K562 (cell line): ENCODE data around the gene UBXN2A. TPM values are rescaled to one million over a fixed set of nuclear protein-coding genes. Genes with fewer than 3 reads are reported as not detected.

Experiments used
- ATAC-seq: fragments of 200-7000 bp; cut with Tn5 transposase; 3 replicates; pipeline ENCODE4 v1.9.1; 2020; ENCODE audit warnings: moderate library complexity
- BruUV-seq: library from RNA; stranded (reverse); fragments of 400-500 nt; replicated peaks from 2 replicates; lab custom pipeline; 2021; lab: Mats Ljungman, UMichigan
- CTCF ChIA-PET: fragments of 300-600 bp; formaldehyde crosslinking; extraction: SDS; loops from one replicate; lab custom pipeline; 2021; ENCODE audit warnings: low intra/inter-chr PET ratio; lab: Yijun Ruan, JAX
- POLR2A ChIA-PET: fragments of 300-600, 350-650 bp; sonication (Branson Sonifier 250); formaldehyde crosslinking; extraction: SDS; loops from one replicate; lab custom pipeline; 2021; ENCODE audit warnings: antibody characterized with exemption, inconsistent platforms; lab: Yijun Ruan, JAX
- DNase-seq, 4 experiments: peaks; one replicate each; pipeline versions ENCODE4 v3.0.0 to v3.0.0-alpha.2; 2011 to 2018; ENCODE audit warnings: low spot score in 3 of 4, mixed read lengths in 3 of 4; ENCODE audit errors: extremely low read depth in 1 of 4
- FAIRE-seq: peaks from 2 replicates; lab custom pipeline; 2011; peaks lifted over from hg19 to GRCh38; lab: Jason Lieb, UNC
- H2AFZ ChIP-seq: 2 replicates; pipeline ENCODE4 v1.6.0; 2011; ENCODE audit warnings: low read depth, low read length, control low read depth, inconsistent platforms
- H3K27ac ChIP-seq: fragments of 200-600 bp; 3 replicates; pipeline ENCODE4 v1.8.0; 2011; ENCODE audit warnings: low read depth, mild to moderate bottlenecking, control low read depth, inconsistent platforms, low read length, moderate library complexity, mixed read lengths; ENCODE audit errors: extremely low read depth
- H3K27me3 ChIP-seq, 2 experiments: fragments of 300-600 bp in 1 of 2; 2 replicates in 1 of 2; 3 replicates in 1 of 2; pipeline versions ENCODE4 v1.6.0 to v1.8.0; 2011; ENCODE audit warnings: inconsistent platforms in 2 of 2, low read length in 2 of 2, mild to moderate bottlenecking in 1 of 2, mixed read lengths in 1 of 2, moderate library complexity in 1 of 2; ENCODE audit not compliant: control insufficient read depth in 2 of 2, insufficient read depth in 2 of 2
- H3K36me3 ChIP-seq: fragments of 300-600 bp; 3 replicates; pipeline ENCODE4 v1.8.0; 2011; ENCODE audit warnings: mild to moderate bottlenecking, low read length, inconsistent platforms; ENCODE audit not compliant: control insufficient read depth, insufficient read depth
- H3K4me1 ChIP-seq, 2 experiments: fragments of 200-600 bp in 1 of 2; replicated peaks in 1 of 2; 2 replicates in 1 of 2; 3 replicates in 1 of 2; pipeline versions ENCODE4 v1.5.1 to v1.8.0; 2011; ENCODE audit warnings: inconsistent platforms in 2 of 2, low read length in 2 of 2, mild to moderate bottlenecking in 1 of 2, mixed read lengths in 1 of 2, moderate library complexity in 1 of 2; ENCODE audit not compliant: control insufficient read depth in 2 of 2, insufficient read depth in 2 of 2
- H3K4me2 ChIP-seq: 2 replicates; pipeline ENCODE4 v1.6.1; 2011; ENCODE audit warnings: low read length, control low read depth, inconsistent platforms, mixed read lengths; ENCODE audit not compliant: insufficient read depth
- H3K4me3 ChIP-seq: fragments of 200-600 bp; sonication (generic), shearing (Covaris generic); 2 replicates; pipeline ENCODE4 v1.5.1; 2016; ENCODE audit warnings: control low read depth, inconsistent platforms
- H3K79me2 ChIP-seq: fragments of 200-600 bp; 3 replicates; pipeline ENCODE4 v1.8.0; 2011; ENCODE audit warnings: low read length, inconsistent platforms; ENCODE audit not compliant: control insufficient read depth, insufficient read depth
- H3K9ac ChIP-seq, 2 experiments: 2 replicates each; pipeline versions ENCODE4 v1.6.0 to v1.6.1; 2011; ENCODE audit warnings: low read depth in 2 of 2, low read length in 2 of 2, control low read depth in 1 of 2, inconsistent platforms in 1 of 2, mild to moderate bottlenecking in 1 of 2, mixed read lengths in 1 of 2; ENCODE audit not compliant: insufficient read depth in 1 of 2
- H3K9me1 ChIP-seq: one replicate; pipeline ENCODE4 v1.6.0; 2011; ENCODE audit warnings: inconsistent platforms, mild to moderate bottlenecking, low read length, moderate library complexity; ENCODE audit not compliant: control insufficient read depth, insufficient read depth
- H3K9me3 ChIP-seq: replicated peaks from 2 replicates; pipeline ENCODE4 v1.5.1; 2011; ENCODE audit warnings: low read depth, low read length, inconsistent platforms; ENCODE audit not compliant: control insufficient read depth, insufficient read depth
- H4K20me1 ChIP-seq: replicated peaks from 2 replicates; pipeline ENCODE4 v1.6.1; 2011; ENCODE audit warnings: low read length, inconsistent platforms, mixed read lengths; ENCODE audit not compliant: control insufficient read depth, insufficient read depth
- ATF3 ChIP-seq, 2 experiments: fragments of 450-650 bp in 1 of 2; sonication (generic) in 1 of 2; formaldehyde crosslinking in 1 of 2; IDR thresholded peaks in 1 of 2; conservative IDR thresholded peaks in 1 of 2; 2 replicates each; pipeline versions ENCODE4 v1.6.1 to v1.8.1; 2016 to 2023; ENCODE audit warnings: mild to moderate bottlenecking in 2 of 2, moderate library complexity in 2 of 2, inconsistent platforms in 1 of 2, missing genetic modification reagents in 1 of 2
- FOXJ2 ChIP-seq: fragments of 200-800 bp; sonication (Bioruptor generic); IDR thresholded peaks from 2 replicates; pipeline ENCODE4 v1.6.1; 2016; ENCODE audit warnings: missing genetic modification characterization, missing compliant biosample characterization
- KAT8 ChIP-seq: fragments of 450-650 bp; IDR thresholded peaks from 2 replicates; pipeline ENCODE4 v1.6.1; 2016; ENCODE audit warnings: low read depth, mild to moderate bottlenecking
- SMAD2 ChIP-seq: fragments of 150-350 bp; IDR thresholded peaks from 2 replicates; pipeline ENCODE4 v1.6.1; 2014; ENCODE audit warnings: low read depth, mild to moderate bottlenecking, low read length
- ZNF12 ChIP-seq: sonication (generic); formaldehyde crosslinking; IDR thresholded peaks from 2 replicates; pipeline ENCODE4 v1.4.0; 2020; ENCODE audit warnings: mild to moderate bottlenecking, missing genetic modification reagents
- WGBS: fragments of 100-300 bp; shearing (Covaris generic); methylation state at CpG from one replicate; pipeline ENCODE4 v1.1.6; 2016; ENCODE audit warnings: low coverage, mixed read lengths; ENCODE audit not compliant: insufficient coverage; ENCODE audit errors: missing lambda C conversion rate; 5-methylcytosine and 5-hydroxymethylcytosine counted together
- in situ Hi-C: fragments of 300-500 bp; cut with MboI; formaldehyde crosslinking; loops from 4 replicates; pipeline ENCODE4 v1.15.0; 2018; ENCODE audit warnings: inconsistent platforms, mixed read lengths
- intact Hi-C: fragments of 100-400 bp; cut with micrococcal nuclease; formaldehyde crosslinking; loops from 2 replicates; pipeline ENCODE4 v1.14.2; 2022
- polyA plus RNA-seq, 8 experiments: library from polyadenylated mRNA; depleted of rRNA in 4 of 8; stranded (reverse) in 5 of 8; unstranded in 3 of 8; fragments of >200 nt; fragmentation: Nextera tagmentation in 2 of 8; fragmentation: Illumina TruSeq in 1 of 8; extraction: Ambion mirVana in 2 of 8; extraction: Trizol in 1 of 8; gene quantifications; 2 replicates each; pipeline versions ENCODE4 v1.2.1 to v1.2.3, GENCODE V29; 2011 to 2014; ENCODE audit warnings: inconsistent platforms in 1 of 8, missing spikeins in 1 of 8
- total RNA-seq, 7 experiments: library from RNA; depleted of rRNA in 6 of 7; stranded (reverse); fragments of >200 nt in 6 of 7; fragmentation: Illumina TruSeq in 2 of 7; extraction: Trizol in 2 of 7; gene quantifications; 2 replicates each; pipeline versions ENCODE4 v1.2.1 to v1.2.3, GENCODE V29; 2011 to 2021; ENCODE audit warnings: low replicate concordance in 1 of 7

Gene UBXN2A
- total and polyA plus RNA-seq, 9 of the 15 experiments (the other 6 are each of a cell fraction or from before 2014, with no cell fraction given), result 3.4 to 25.6 (median 16.0) TPM

- Histone ChIP-seq H3K9me3 (no peaks in the 10 kb centered on the region), H4K20me1 (no peaks in the 10 kb centered on the region), H2AFZ (no peak overlapping the region), H3K27ac (no peak overlapping the region), H3K9me1 (no peaks in the 10 kb centered on the region), H3K27me3 (no peaks in the 10 kb centered on the region), H3K36me3 (peaks cover 22% of the 10 kb centered on the region; the same call in 2 of the 3 replicates), H3K4me2 (no peak overlapping the region), H3K4me3 (no peak overlapping the region), H3K9ac (no peak overlapping the region), H3K4me1 (no peaks in the 10 kb centered on the region), H3K79me2 (no peaks in the 10 kb centered on the region)
- ChIA-PET CTCF (no interaction called here), POLR2A (interaction anchor here (0.6 to 1.1 kb wide), 3 partner anchors 15 to 77 kb away, joined by 3 to 4 read pairs (median 3); no protein-coding TSS in a partner anchor)
- TSS peak; percentile 26 for BruUV-seq
- no peak for TF ChIP-seq ZNF12 (CRISPR knock-in tag)
- TF ChIP-seq KAT8, result no peak
- no peak for TF ChIP-seq SMAD2
- TF ChIP-seq FOXJ2 (tag), result no peak
- peak; percentile 50; the same call in 1 of the 2 replicates for TF ChIP-seq ATF3 (IDR thresholded peaks at IDR 0.05)
- TF ChIP-seq ATF3 (CRISPR knock-in tag; conservative IDR thresholded peaks at IDR 0.05), result no peak
- intact Hi-C loops, result no loop called here
- 22% methylated on average over 1 of the region's 1 CpG for WGBS
- in situ Hi-C loops, result no loop called here
- no peak for ATAC-seq
- FAIRE-seq, result no peak
- DNase-seq, result no peak
Observed at GRCh38 chr2:23994567-23994966, 54.3 kb downstream of the UBXN2A start.
